PC-9 (cell line): ENCODE data around the gene CEACAM21. TPM values are rescaled to one million over a fixed set of nuclear protein-coding genes. Genes with fewer than 3 reads are reported as not detected.

Source experiments
- BruUV-seq: library from RNA; stranded (reverse); fragments of 400-500 nt; replicated peaks from 2 replicates; lab custom pipeline; 2021; lab: Mats Ljungman, UMichigan
- CTCF ChIA-PET: fragments of 300-600 bp; sonication (Branson Sonifier 250); formaldehyde crosslinking; loops from one replicate; lab custom pipeline; 2022; ENCODE audit warnings: antibody characterized with exemption; lab: Charles Lee
- POLR2A ChIA-PET: fragments of 300-600 bp; sonication (Branson Sonifier 250); formaldehyde crosslinking; loops from one replicate; lab custom pipeline; 2022; ENCODE audit warnings: antibody characterized with exemption; ENCODE audit not compliant: unreplicated experiment; lab: Charles Lee
- DNase-seq, 2 experiments: peaks; one replicate each; pipeline versions ENCODE4 v3.0.0 to v3.0.0-alpha.2; 2015 to 2022; ENCODE audit warnings: mixed read lengths in 1 of 2
- H2AFZ ChIP-seq: fragments of 200-600 bp; sonication (generic); 2 replicates; pipeline ENCODE4 v1.8.1; 2017; ENCODE audit warnings: antibody characterized with exemption
- H3F3A ChIP-seq: fragments of 200-600 bp; sonication (generic); 2 replicates; pipeline ENCODE4 v1.8.1; 2017; ENCODE audit warnings: antibody characterized with exemption, mild to moderate bottlenecking, low read depth; ENCODE audit not compliant: insufficient read depth
- H3K27ac ChIP-seq: fragments of 200-600 bp; sonication (generic); 2 replicates; pipeline ENCODE4 v1.6.1; 2016; ENCODE audit warnings: mixed run types
- H3K27me3 ChIP-seq: fragments of 200-600 bp; sonication (generic); 2 replicates; pipeline ENCODE4 v1.6.1; 2016; ENCODE audit warnings: low read depth, mixed run types; ENCODE audit not compliant: insufficient read depth
- H3K36me3 ChIP-seq: fragments of 200-600 bp; sonication (generic); 2 replicates; pipeline ENCODE4 v1.6.1; 2016; ENCODE audit warnings: low read depth, mixed run types
- H3K4me1 ChIP-seq: fragments of 200-600 bp; sonication (generic); replicated peaks from 2 replicates; pipeline ENCODE4 v1.6.1; 2016; ENCODE audit warnings: mixed run types; ENCODE audit not compliant: insufficient read depth
- H3K4me2 ChIP-seq: fragments of 200-600 bp; sonication (generic); 2 replicates; pipeline ENCODE4 v1.6.1; 2017; ENCODE audit warnings: mixed run types
- H3K4me3 ChIP-seq: fragments of 200-600 bp; sonication (generic); 2 replicates; pipeline ENCODE4 v1.6.1; 2016; ENCODE audit warnings: mixed run types
- H3K79me2 ChIP-seq: fragments of 200-600 bp; sonication (generic); 2 replicates; pipeline ENCODE4 v1.6.1; 2017; ENCODE audit warnings: low read depth, mixed run types
- H3K9me2 ChIP-seq: fragments of 200-600 bp; sonication (generic); 2 replicates; pipeline ENCODE4 v1.8.1; 2017; ENCODE audit warnings: mild to moderate bottlenecking; ENCODE audit not compliant: insufficient read depth
- H3K9me3 ChIP-seq: fragments of 200-600 bp; sonication (generic); 2 replicates; pipeline ENCODE4 v1.8.1; 2016; ENCODE audit warnings: low read depth; ENCODE audit not compliant: insufficient read depth
- H4K20me1 ChIP-seq: fragments of 200-600 bp; sonication (generic); 2 replicates; pipeline ENCODE4 v1.8.1; 2017; ENCODE audit not compliant: insufficient read depth
- CTCF ChIP-seq: fragments of 200-600 bp; sonication (generic); conservative IDR thresholded peaks from 2 replicates; pipeline ENCODE4 v1.6.1; 2017; ENCODE audit warnings: mixed run types, antibody characterized with exemption, mild to moderate bottlenecking, moderate library complexity
- EZH2 ChIP-seq: fragments of 200-600 bp; sonication (generic); IDR thresholded peaks from 2 replicates; pipeline ENCODE4 v1.8.0; 2017; ENCODE audit warnings: antibody characterized with exemption, low read depth
- intact Hi-C: fragments of 100-400 bp; cut with micrococcal nuclease; formaldehyde crosslinking; loops from one replicate; pipeline ENCODE4 v1.10.0; 2022; ENCODE audit not compliant: unreplicated experiment
- total RNA-seq: library from RNA; stranded (reverse); gene quantifications from 2 replicates; pipeline ENCODE4 v1.2.3, GENCODE V29; 2021

CEACAM21 gene
- total RNA-seq, 1 experiment from 2014 or later, result not detected

- CTCF ChIA-PET, result no interaction called here
- Histone ChIP-seq H3K4me3 (no peak overlapping the region), H3K4me1 (no peaks in the 10 kb centered on the region), H3K79me2 (no peaks in the 10 kb centered on the region), H3K36me3 (no peaks in the 10 kb centered on the region), H3K9me2 (no peaks in the 10 kb centered on the region), H3K27ac (no peak overlapping the region), H3K9me3 (no peaks in the 10 kb centered on the region), H2AFZ (no peak overlapping the region), H3K27me3 (peaks cover 82% of the 10 kb centered on the region), H3K4me2 (no peak overlapping the region), H4K20me1 (no peaks in the 10 kb centered on the region), H3F3A (no peaks in the 10 kb centered on the region)
- TF ChIP-seq CTCF (no peak), EZH2 (no peak)
- DNase-seq, result no peak
- intact Hi-C loops, result no loop called here
- POLR2A ChIA-PET, result no interaction called here
- no TSS peak for BruUV-seq
These were observed 30.4 kb upstream of the CEACAM21 start for GRCh38 chr19:41545547-41545946.

GRCh38 chr19:41546386-41546789 lies 29.6 kb upstream of the CEACAM21 start:
- CTCF ChIA-PET, result interaction anchor here (0.5 kb wide), 1 partner anchor 13 kb away, joined by 3 read pairs; no protein-coding TSS in a partner anchor
- H3K27ac ChIP-seq, result no peak overlapping the region
- no peaks in the 10 kb centered on the region for H4K20me1 ChIP-seq
- no peaks in the 10 kb centered on the region for H3K9me2 ChIP-seq
- H3K36me3 ChIP-seq, result no peaks in the 10 kb centered on the region
- TF ChIP-seq CTCF (no peak), EZH2 (no peak)
- no peaks in the 10 kb centered on the region for H3F3A ChIP-seq
- H3K27me3 ChIP-seq, result peaks cover 90% of the 10 kb centered on the region
- H3K4me3 ChIP-seq, result no peak overlapping the region
- no peak overlapping the region for H3K4me2 ChIP-seq
- no peaks in the 10 kb centered on the region for H3K79me2 ChIP-seq
- no peak overlapping the region for H2AFZ ChIP-seq
- no peak for DNase-seq
- BruUV-seq, result no TSS peak
- POLR2A ChIA-PET, result interaction anchor here (0.7 kb wide), 1 partner anchor 160 kb away, joined by 4 read pairs; no protein-coding TSS in a partner anchor
- H3K9me3 ChIP-seq, result no peaks in the 10 kb centered on the region
- intact Hi-C loops, result no loop called here
- H3K4me1 ChIP-seq, result no peaks in the 10 kb centered on the region

GRCh38 chr19:41546961-41547360 lies 29.0 kb upstream of the CEACAM21 start:
- CTCF ChIA-PET, result interaction anchor here (0.6 kb wide), 1 partner anchor 9 kb away, joined by 3 read pairs; no protein-coding TSS in a partner anchor
- no TSS peak for BruUV-seq

More at GRCh38 chr19:41546961-41547360, 29.0 kb upstream of the CEACAM21 start:
- Histone ChIP-seq H3K4me2 (no peak overlapping the region), H3F3A (no peaks in the 10 kb centered on the region), H2AFZ (no peak overlapping the region), H3K27ac (no peak overlapping the region), H3K9me3 (no peaks in the 10 kb centered on the region), H3K79me2 (no peaks in the 10 kb centered on the region), H3K9me2 (no peaks in the 10 kb centered on the region), H3K4me3 (no peak overlapping the region), H4K20me1 (no peaks in the 10 kb centered on the region), H3K27me3 (peaks cover 93% of the 10 kb centered on the region), H3K36me3 (no peaks in the 10 kb centered on the region), H3K4me1 (no peaks in the 10 kb centered on the region)
- no peak for TF ChIP-seq CTCF
- TF ChIP-seq EZH2, result no peak
- DNase-seq, result no peak
- intact Hi-C loops, result no loop called here
- POLR2A ChIA-PET, result no interaction called here
